B cell (primary cell): Measurements from ENCODE around the gene COBLL1. TPM values are rescaled to one million over a fixed set of nuclear protein-coding genes. Genes with fewer than 3 reads are reported as not detected.

Experiments
- ATAC-seq: fragments of 200-7000 bp; cut with Tn5 transposase; one replicate; pipeline ENCODE4 v1.10.0; 2021; ENCODE audit warnings: low read depth, mild to moderate bottlenecking, moderate number of reproducible peaks, moderate library complexity
- CTCF ChIA-PET: fragments of 350-600 bp; sonication (Branson Sonifier 250); formaldehyde crosslinking; loops from one replicate; lab custom pipeline; 2021; ENCODE audit warnings: antibody characterized with exemption, inconsistent platforms; lab: Charles Lee
- POLR2A ChIA-PET: fragments of 350-600 bp; sonication (Branson Sonifier 250); formaldehyde crosslinking; loops from one replicate; lab custom pipeline; 2021; ENCODE audit warnings: antibody characterized with exemption; lab: Charles Lee
- DNase-seq: peaks from one replicate; pipeline ENCODE4 v3.0.0; 2013
- H2AFZ ChIP-seq: 2 replicates; pipeline ENCODE4 v1.6.1; 2012; ENCODE audit warnings: mild to moderate bottlenecking, low read depth, low read length; ENCODE audit not compliant: insufficient read depth, poor library complexity, severe bottlenecking
- H3K27ac ChIP-seq, 2 donors: 1 replicate in 1 of 2; 2 replicates in 1 of 2; pipeline ENCODE4 v1.5.1; 2012 to 2013; ENCODE audit warnings: low read length in 2 of 2, mild to moderate bottlenecking in 2 of 2, moderate library complexity in 1 of 2
- H3K27me3 ChIP-seq, 4 experiments: fragments of 200-600 bp in 1 of 4; sonication (generic) in 1 of 4; replicated peaks in 1 of 4; 1 replicate in 2 of 4; 2 replicates in 2 of 4; pipeline versions ENCODE4 v1.6.1 to v1.7.0; 2013 to 2016; ENCODE audit warnings: low read length in 3 of 4, mild to moderate bottlenecking in 2 of 4, mixed read lengths in 1 of 4, moderate library complexity in 1 of 4; ENCODE audit not compliant: insufficient read depth in 4 of 4, control insufficient read depth in 3 of 4; ENCODE audit errors: control extremely low read depth in 1 of 4
- H3K36me3 ChIP-seq, 2 experiments: replicated peaks in 1 of 2; 1 replicate in 1 of 2; 2 replicates in 1 of 2; pipeline versions ENCODE4 v1.6.1 to v1.7.1; 2013; ENCODE audit warnings: low read length in 1 of 2; ENCODE audit not compliant: insufficient read depth in 2 of 2, control insufficient read depth in 1 of 2; ENCODE audit errors: control extremely low read depth in 1 of 2, extremely low read depth in 1 of 2
- H3K4me1 ChIP-seq, 2 donors: fragments of 200-600 bp in 1 of 2; sonication (generic) in 1 of 2; 1 replicate in 1 of 2; 2 replicates in 1 of 2; pipeline versions ENCODE4 v1.5.1 to v1.6.1; 2013 to 2017; ENCODE audit warnings: low read length in 2 of 2; ENCODE audit not compliant: control insufficient read depth in 2 of 2, insufficient read depth in 2 of 2
- H3K4me2 ChIP-seq: replicated peaks from 2 replicates; pipeline ENCODE3; 2012; ENCODE audit warnings: mild to moderate bottlenecking, low read depth, low read length; ENCODE audit not compliant: poor library complexity, severe bottlenecking
- H3K4me3 ChIP-seq, 5 experiments: fragments of 200-600 bp in 1 of 5; sonication (generic) in 1 of 5; 1 replicate in 3 of 5; 2 replicates in 2 of 5; pipeline versions ENCODE4 v1.5.1 to v1.7.0; 2011 to 2016; ENCODE audit warnings: low read length in 4 of 5, mild to moderate bottlenecking in 4 of 5, low read depth in 2 of 5, control low read depth in 1 of 5, moderate library complexity in 1 of 5; ENCODE audit not compliant: insufficient read depth in 1 of 5; ENCODE audit errors: control extremely low read depth in 1 of 5, extremely low read depth in 1 of 5
- H3K79me2 ChIP-seq: fragments of 200-600 bp; sonication (generic); one replicate; pipeline ENCODE4 v1.6.0; 2016; ENCODE audit warnings: low read length; ENCODE audit not compliant: control insufficient read depth, insufficient read depth
- H3K9ac ChIP-seq: fragments of 200-600 bp; sonication (generic); 2 replicates; pipeline ENCODE4 v1.6.1; 2017; ENCODE audit warnings: mild to moderate bottlenecking, low read length, moderate library complexity
- H3K9me3 ChIP-seq, 3 donors: one replicate each; pipeline versions ENCODE4 v1.6.1 to v1.7.1; 2013; ENCODE audit warnings: low read length in 2 of 3; ENCODE audit not compliant: control insufficient read depth in 2 of 3, insufficient read depth in 1 of 3; ENCODE audit errors: control extremely low read depth in 1 of 3
- H4K20me1 ChIP-seq: 2 replicates; pipeline ENCODE4 v1.6.0; 2012; ENCODE audit warnings: mild to moderate bottlenecking, low read length; ENCODE audit not compliant: insufficient read depth, control insufficient read depth, poor library complexity, severe bottlenecking
- H3K27ac Mint-ChIP-seq: one replicate; pipeline ENCODE4 v1.8.0; 2021; ENCODE audit warnings: mixed read lengths
- H3K27me3 Mint-ChIP-seq: one replicate; pipeline ENCODE4 v1.8.0; 2021; ENCODE audit warnings: mixed read lengths
- H3K4me1 Mint-ChIP-seq: one replicate; pipeline ENCODE4 v1.8.0; 2021; ENCODE audit warnings: mixed read lengths
- H3K4me3 Mint-ChIP-seq: one replicate; pipeline ENCODE4 v1.8.0; 2021; ENCODE audit warnings: mixed read lengths
- H3K9me3 Mint-ChIP-seq: one replicate; pipeline ENCODE4 v1.8.0; 2022; ENCODE audit warnings: mixed read lengths; ENCODE audit not compliant: insufficient read depth
- CTCF ChIP-seq: fragments of 200-600 bp; IDR thresholded peaks from one replicate; pipeline ENCODE4 v1.8.0; 2022; ENCODE audit warnings: antibody characterized with exemption, mild to moderate bottlenecking
- EZH2 ChIP-seq: IDR thresholded peaks from 2 replicates; pipeline ENCODE4 v1.6.1; 2012; ENCODE audit warnings: borderline replicate concordance, low read depth, mild to moderate bottlenecking, moderate library complexity, low read length; ENCODE audit not compliant: insufficient read depth, poor library complexity, severe bottlenecking
- WGBS: methylation state at CpG from one replicate; pipeline ENCODE4 v1.1.5; 2013; ENCODE audit warnings: missing lambda C conversion rate; ENCODE audit not compliant: insufficient coverage; 5-methylcytosine and 5-hydroxymethylcytosine counted together
- intact Hi-C: fragments of 100-400 bp; cut with micrococcal nuclease; formaldehyde crosslinking; loops from one replicate; pipeline ENCODE4 v1.10.0; 2022
- polyA plus RNA-seq: library from polyadenylated mRNA; depleted of rRNA; stranded (reverse); fragments of >200 nt; gene quantifications from 2 replicates; pipeline ENCODE4 v1.2.3, GENCODE V29; 2012
- total RNA-seq, 2 donors: library from RNA; stranded (reverse); fragments of 120-200 nt in 1 of 2; gene quantifications; 1 replicate in 1 of 2; 2 replicates in 1 of 2; pipeline versions ENCODE4 v1.2.3 to v1.2.4, GENCODE V29; 2013 to 2022

The COBLL1 gene
- total and polyA plus RNA-seq, 2 donors (not counting 1 experiment from before 2014, with no cell fraction given) = 45.1 to 234 TPM

DNA sequence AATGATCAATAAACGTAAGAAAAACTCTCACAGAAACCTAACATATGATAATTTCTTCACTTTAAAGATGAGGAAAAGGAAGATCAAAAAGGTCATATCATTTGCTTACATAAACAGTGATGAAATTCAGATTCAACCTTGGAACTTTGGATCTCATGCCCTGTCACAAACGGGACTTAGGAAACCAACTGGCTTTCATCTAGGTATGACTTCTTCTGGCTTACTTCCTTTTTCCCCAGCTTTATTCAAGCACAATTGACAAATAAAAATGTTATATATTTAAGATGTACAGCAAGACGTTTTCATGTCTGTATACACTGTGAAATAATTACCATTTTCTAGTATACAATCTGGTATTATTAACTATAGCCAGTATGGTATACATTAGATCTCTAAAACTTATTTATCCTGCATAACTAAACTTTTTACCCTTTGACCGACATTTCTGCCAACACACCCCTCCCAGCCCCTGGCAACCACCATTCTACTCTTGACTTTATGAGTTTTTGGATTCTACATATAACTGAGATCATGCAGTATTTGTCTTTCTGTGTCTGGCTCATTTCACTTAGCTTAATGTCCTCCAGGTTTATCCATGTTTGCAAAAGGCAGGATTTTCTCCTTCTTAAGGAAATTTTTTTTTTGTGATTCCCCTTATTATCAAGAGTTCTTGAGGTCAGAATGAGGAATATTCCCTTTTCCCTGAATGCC is 46.0 kb upstream of the COBLL1 start:
- no peaks in the 10 kb centered on the region for H3K27me3 ChIP-seq
- Mint-ChIP-seq H3K27ac (no peak overlapping the region), H3K4me3 (no peak overlapping the region), H3K9me3 (no peaks in the 10 kb centered on the region), H3K27me3 (no peaks in the 10 kb centered on the region), H3K4me1 (peaks cover 3% of the 10 kb centered on the region)
- no peaks in the 10 kb centered on the region for H3K79me2 ChIP-seq
- H3K9me3 ChIP-seq = no peaks in the 10 kb centered on the region
- no peak for ATAC-seq
- no CpG with 5 or more reads among the region's 4 CpGs for WGBS
- no peak overlapping the region for H3K4me3 ChIP-seq
- DNase-seq = no peak
- H3K27ac ChIP-seq = no peak overlapping the region
- intact Hi-C loops = no loop called here
- no peak overlapping the region for H2AFZ ChIP-seq
- no peaks in the 10 kb centered on the region for H4K20me1 ChIP-seq
- TF ChIP-seq EZH2 (no peak), CTCF (no peak)
- no peak overlapping the region for H3K9ac ChIP-seq
- CTCF ChIA-PET = interaction anchor here (0.7 to 1.8 kb wide), 2 partner anchors 46 to 105 kb away, joined by 3 to 4 read pairs; partner anchors contain the start of gene COBLL1
- POLR2A ChIA-PET = no interaction called here
- no peaks in the 10 kb centered on the region for H3K36me3 ChIP-seq
- no peaks in the 10 kb centered on the region for H3K4me1 ChIP-seq
- H3K4me2 ChIP-seq = no peak overlapping the region

- Histone ChIP-seq H3K36me3 (no peaks in the 10 kb centered on the region), H3K4me1 (peaks cover 3 to 4% of the 10 kb centered on the region in 2 donors), H3K4me2 (no peak overlapping the region), H3K9me3 (no peaks in the 10 kb centered on the region), H3K27ac (no peak overlapping the region), H3K4me3 (no peak overlapping the region), H3K79me2 (no peaks in the 10 kb centered on the region), H3K9ac (no peak overlapping the region), H3K27me3 (no peaks in the 10 kb centered on the region), H4K20me1 (no peaks in the 10 kb centered on the region), H2AFZ (no peak overlapping the region)
- DNase-seq = no peak
- no peaks in the 10 kb centered on the region for H3K9me3 Mint-ChIP-seq
- 100% methylated on average over 3 of the region's 9 CpGs for WGBS
- TF ChIP-seq CTCF = no peak
- no peak for TF ChIP-seq EZH2
- no peak overlapping the region for H3K4me3 Mint-ChIP-seq
- peaks cover 4% of the 10 kb centered on the region for H3K4me1 Mint-ChIP-seq
- H3K27ac Mint-ChIP-seq = no peak overlapping the region
- H3K27me3 Mint-ChIP-seq = no peaks in the 10 kb centered on the region
- ChIA-PET CTCF (interaction anchor here (2.4 kb wide), 1 partner anchor 41 kb away, joined by 9 read pairs; the partner anchor contains the start of gene COBLL1), POLR2A (interaction anchor here (0.6 kb wide), 1 partner anchor 114 kb away, joined by 3 read pairs; no protein-coding TSS in a partner anchor)
- ATAC-seq = no peak
- intact Hi-C loops = no loop called here
These were observed 40.7 kb upstream of the COBLL1 start for GRCh38 chr2:164882276-164882675.
